Adrenal gland (tissue), 5 donors: ENCODE measurements around the gene SLC25A45.

Experiments used
- POLR2A ChIP-seq, 2 donors: fragments of 450-650 bp; IDR thresholded peaks; one replicate each; pipeline ENCODE4 v1.6.1; 2017; ENCODE audit warnings: antibody characterized with exemption in 2 of 2, mild to moderate bottlenecking in 2 of 2, moderate library complexity in 1 of 2
- TF ChIP-seq, protein P1 (sequence below), 6 experiments: fragments of 450-650 bp in 4 of 6; fragments of 200-600 bp in 2 of 6; sonication (generic) in 1 of 6; IDR thresholded peaks; 1 replicate in 5 of 6; 2 replicates in 1 of 6; pipeline versions ENCODE4 v1.5.1 to v1.8.0; 2016 to 2021; ENCODE audit warnings: antibody characterized with exemption in 6 of 6, mild to moderate bottlenecking in 2 of 6, moderate library complexity in 1 of 6
- donor health status: DM: no; HTN: no; CAD: no.

DNA sequence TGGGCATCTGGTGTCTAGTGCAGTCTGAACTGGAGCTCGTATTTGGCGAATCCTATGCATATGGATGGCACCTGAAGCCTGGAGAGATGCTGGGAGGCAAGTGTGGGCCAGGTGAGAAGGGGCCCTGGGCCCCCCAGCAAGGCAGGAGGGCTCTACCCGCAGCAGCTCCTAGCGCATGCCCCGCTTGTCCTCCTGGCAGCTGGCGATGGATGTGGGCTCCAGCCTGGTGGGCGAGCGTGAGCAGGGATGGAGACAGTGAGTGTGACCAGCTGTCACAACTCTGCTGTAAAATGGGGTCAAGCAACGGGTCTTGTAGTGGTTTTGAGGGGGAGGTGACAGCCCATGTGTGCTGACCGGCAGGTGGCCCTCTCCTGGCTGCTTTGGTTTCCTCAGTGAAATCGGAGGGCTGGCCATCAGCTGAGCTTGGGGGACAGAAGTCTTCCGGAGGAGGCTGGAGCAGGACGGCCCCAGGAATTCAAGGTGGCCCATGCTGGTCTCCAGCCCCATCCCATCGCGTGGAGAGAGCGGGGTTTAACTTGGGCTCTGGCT lies 16.0 kb upstream of the SLC25A45 start:
- TF ChIP-seq, protein P1, sequence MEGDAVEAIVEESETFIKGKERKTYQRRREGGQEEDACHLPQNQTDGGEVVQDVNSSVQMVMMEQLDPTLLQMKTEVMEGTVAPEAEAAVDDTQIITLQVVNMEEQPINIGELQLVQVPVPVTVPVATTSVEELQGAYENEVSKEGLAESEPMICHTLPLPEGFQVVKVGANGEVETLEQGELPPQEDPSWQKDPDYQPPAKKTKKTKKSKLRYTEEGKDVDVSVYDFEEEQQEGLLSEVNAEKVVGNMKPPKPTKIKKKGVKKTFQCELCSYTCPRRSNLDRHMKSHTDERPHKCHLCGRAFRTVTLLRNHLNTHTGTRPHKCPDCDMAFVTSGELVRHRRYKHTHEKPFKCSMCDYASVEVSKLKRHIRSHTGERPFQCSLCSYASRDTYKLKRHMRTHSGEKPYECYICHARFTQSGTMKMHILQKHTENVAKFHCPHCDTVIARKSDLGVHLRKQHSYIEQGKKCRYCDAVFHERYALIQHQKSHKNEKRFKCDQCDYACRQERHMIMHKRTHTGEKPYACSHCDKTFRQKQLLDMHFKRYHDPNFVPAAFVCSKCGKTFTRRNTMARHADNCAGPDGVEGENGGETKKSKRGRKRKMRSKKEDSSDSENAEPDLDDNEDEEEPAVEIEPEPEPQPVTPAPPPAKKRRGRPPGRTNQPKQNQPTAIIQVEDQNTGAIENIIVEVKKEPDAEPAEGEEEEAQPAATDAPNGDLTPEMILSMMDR (IDR thresholded peaks at IDR 0.05) = no peak
- no peak for TF ChIP-seq POLR2A (IDR thresholded peaks at IDR 0.05)
